K562 (cell line): ENCODE data around the gene ASB6. TPM values are rescaled to one million over a fixed set of nuclear protein-coding genes. Genes with fewer than 3 reads are reported as not detected.

ENCODE experiments used
- CAMTA2 ChIP-seq: fragments of 250-450 bp; sonication (Bioruptor Pico); conservative IDR thresholded peaks from 2 replicates; pipeline ENCODE4 v1.5.1; 2022
- GATA2 ChIP-seq: sonication (generic); formaldehyde crosslinking; IDR thresholded peaks from 2 replicates; pipeline ENCODE4 v1.4.0; 2020; ENCODE audit warnings: mild to moderate bottlenecking, missing genetic modification reagents
- MCM2 ChIP-seq: fragments of 450-650 bp; IDR thresholded peaks from 2 replicates; pipeline ENCODE4 v1.6.1; 2017; ENCODE audit warnings: low read depth, mild to moderate bottlenecking
- MECOM ChIP-seq: fragments of 250-450 bp; sonication (Bioruptor Pico); IDR thresholded peaks from 2 replicates; pipeline ENCODE4 v1.8.0; 2022; ENCODE audit warnings: inconsistent platforms
- PCBP1 ChIP-seq: fragments of 200-400 bp; formaldehyde crosslinking; IDR thresholded peaks from 2 replicates; pipeline ENCODE4 v1.6.1; 2018; ENCODE audit warnings: mild to moderate bottlenecking, low read depth, low read length; ENCODE audit not compliant: poor library complexity, severe bottlenecking
- polyA plus RNA-seq, 8 experiments: library from polyadenylated mRNA; depleted of rRNA in 4 of 8; stranded (reverse) in 5 of 8; unstranded in 3 of 8; fragments of >200 nt; fragmentation: Nextera tagmentation in 2 of 8; fragmentation: Illumina TruSeq in 1 of 8; extraction: Ambion mirVana in 2 of 8; extraction: Trizol in 1 of 8; gene quantifications; 2 replicates each; pipeline versions ENCODE4 v1.2.1 to v1.2.3, GENCODE V29; 2011 to 2014; ENCODE audit warnings: inconsistent platforms in 1 of 8, missing spikeins in 1 of 8
- total RNA-seq, 7 experiments: library from RNA; depleted of rRNA in 6 of 7; stranded (reverse); fragments of >200 nt in 6 of 7; fragmentation: Illumina TruSeq in 2 of 7; extraction: Trizol in 2 of 7; gene quantifications; 2 replicates each; pipeline versions ENCODE4 v1.2.1 to v1.2.3, GENCODE V29; 2011 to 2021; ENCODE audit warnings: low replicate concordance in 1 of 7
- TF ChIP-seq, protein P1 (sequence below): fragments of 200-600 bp; sonication (generic); IDR thresholded peaks from one replicate; pipeline ENCODE4 v1.6.1; 2012; ENCODE audit warnings: mild to moderate bottlenecking, low read depth, low read length, inconsistent platforms

Gene ASB6
- total and polyA plus RNA-seq, 9 of the 15 experiments (the other 6 are each of a cell fraction or from before 2014, with no cell fraction given) = 0.92 to 17.8 (median 11.3) TPM

DNA sequence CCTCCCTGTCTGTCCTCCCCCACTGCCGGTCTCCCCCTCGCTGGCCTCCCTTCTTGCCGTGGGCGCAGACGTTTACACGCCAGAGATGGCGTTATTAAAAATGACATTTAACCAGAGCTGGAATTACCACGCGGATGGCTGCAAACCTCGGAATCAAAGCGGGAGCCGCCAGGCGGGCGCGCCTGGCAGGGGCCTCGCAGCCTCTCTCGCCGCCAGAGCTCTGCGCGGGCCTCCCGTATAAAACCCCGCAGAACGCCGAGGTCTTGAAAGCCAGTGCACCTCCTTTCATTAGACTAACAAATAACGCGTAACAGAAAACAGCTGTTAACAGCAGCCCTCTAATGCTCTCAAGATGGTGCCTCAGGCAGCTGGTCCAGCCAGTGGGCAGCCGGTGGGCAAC, 33.7 kb upstream of the ASB6 start (continued):
- TF ChIP-seq, protein P1, sequence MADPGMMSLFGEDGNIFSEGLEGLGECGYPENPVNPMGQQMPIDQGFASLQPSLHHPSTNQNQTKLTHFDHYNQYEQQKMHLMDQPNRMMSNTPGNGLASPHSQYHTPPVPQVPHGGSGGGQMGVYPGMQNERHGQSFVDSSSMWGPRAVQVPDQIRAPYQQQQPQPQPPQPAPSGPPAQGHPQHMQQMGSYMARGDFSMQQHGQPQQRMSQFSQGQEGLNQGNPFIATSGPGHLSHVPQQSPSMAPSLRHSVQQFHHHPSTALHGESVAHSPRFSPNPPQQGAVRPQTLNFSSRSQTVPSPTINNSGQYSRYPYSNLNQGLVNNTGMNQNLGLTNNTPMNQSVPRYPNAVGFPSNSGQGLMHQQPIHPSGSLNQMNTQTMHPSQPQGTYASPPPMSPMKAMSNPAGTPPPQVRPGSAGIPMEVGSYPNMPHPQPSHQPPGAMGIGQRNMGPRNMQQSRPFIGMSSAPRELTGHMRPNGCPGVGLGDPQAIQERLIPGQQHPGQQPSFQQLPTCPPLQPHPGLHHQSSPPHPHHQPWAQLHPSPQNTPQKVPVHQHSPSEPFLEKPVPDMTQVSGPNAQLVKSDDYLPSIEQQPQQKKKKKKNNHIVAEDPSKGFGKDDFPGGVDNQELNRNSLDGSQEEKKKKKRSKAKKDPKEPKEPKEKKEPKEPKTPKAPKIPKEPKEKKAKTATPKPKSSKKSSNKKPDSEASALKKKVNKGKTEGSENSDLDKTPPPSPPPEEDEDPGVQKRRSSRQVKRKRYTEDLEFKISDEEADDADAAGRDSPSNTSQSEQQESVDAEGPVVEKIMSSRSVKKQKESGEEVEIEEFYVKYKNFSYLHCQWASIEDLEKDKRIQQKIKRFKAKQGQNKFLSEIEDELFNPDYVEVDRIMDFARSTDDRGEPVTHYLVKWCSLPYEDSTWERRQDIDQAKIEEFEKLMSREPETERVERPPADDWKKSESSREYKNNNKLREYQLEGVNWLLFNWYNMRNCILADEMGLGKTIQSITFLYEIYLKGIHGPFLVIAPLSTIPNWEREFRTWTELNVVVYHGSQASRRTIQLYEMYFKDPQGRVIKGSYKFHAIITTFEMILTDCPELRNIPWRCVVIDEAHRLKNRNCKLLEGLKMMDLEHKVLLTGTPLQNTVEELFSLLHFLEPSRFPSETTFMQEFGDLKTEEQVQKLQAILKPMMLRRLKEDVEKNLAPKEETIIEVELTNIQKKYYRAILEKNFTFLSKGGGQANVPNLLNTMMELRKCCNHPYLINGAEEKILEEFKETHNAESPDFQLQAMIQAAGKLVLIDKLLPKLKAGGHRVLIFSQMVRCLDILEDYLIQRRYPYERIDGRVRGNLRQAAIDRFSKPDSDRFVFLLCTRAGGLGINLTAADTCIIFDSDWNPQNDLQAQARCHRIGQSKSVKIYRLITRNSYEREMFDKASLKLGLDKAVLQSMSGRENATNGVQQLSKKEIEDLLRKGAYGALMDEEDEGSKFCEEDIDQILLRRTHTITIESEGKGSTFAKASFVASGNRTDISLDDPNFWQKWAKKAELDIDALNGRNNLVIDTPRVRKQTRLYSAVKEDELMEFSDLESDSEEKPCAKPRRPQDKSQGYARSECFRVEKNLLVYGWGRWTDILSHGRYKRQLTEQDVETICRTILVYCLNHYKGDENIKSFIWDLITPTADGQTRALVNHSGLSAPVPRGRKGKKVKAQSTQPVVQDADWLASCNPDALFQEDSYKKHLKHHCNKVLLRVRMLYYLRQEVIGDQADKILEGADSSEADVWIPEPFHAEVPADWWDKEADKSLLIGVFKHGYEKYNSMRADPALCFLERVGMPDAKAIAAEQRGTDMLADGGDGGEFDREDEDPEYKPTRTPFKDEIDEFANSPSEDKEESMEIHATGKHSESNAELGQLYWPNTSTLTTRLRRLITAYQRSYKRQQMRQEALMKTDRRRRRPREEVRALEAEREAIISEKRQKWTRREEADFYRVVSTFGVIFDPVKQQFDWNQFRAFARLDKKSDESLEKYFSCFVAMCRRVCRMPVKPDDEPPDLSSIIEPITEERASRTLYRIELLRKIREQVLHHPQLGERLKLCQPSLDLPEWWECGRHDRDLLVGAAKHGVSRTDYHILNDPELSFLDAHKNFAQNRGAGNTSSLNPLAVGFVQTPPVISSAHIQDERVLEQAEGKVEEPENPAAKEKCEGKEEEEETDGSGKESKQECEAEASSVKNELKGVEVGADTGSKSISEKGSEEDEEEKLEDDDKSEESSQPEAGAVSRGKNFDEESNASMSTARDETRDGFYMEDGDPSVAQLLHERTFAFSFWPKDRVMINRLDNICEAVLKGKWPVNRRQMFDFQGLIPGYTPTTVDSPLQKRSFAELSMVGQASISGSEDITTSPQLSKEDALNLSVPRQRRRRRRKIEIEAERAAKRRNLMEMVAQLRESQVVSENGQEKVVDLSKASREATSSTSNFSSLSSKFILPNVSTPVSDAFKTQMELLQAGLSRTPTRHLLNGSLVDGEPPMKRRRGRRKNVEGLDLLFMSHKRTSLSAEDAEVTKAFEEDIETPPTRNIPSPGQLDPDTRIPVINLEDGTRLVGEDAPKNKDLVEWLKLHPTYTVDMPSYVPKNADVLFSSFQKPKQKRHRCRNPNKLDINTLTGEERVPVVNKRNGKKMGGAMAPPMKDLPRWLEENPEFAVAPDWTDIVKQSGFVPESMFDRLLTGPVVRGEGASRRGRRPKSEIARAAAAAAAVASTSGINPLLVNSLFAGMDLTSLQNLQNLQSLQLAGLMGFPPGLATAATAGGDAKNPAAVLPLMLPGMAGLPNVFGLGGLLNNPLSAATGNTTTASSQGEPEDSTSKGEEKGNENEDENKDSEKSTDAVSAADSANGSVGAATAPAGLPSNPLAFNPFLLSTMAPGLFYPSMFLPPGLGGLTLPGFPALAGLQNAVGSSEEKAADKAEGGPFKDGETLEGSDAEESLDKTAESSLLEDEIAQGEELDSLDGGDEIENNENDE = no peak
- TF ChIP-seq GATA2 (CRISPR knock-in tag) (no peak), MCM2 (no peak), MECOM (CRISPR knock-in tag) (no peak), CAMTA2 (CRISPR knock-in tag) (no peak), PCBP1 (no peak)
